T follicular helper cell (primary cell): ENCODE measurements around the gene PUS3.

Experiments
- DNase-seq: peaks from one replicate; pipeline ENCODE4 v3.0.0-alpha.2; 2020; ENCODE audit warnings: low read depth
- total RNA-seq, 2 experiments: gene quantifications; one replicate each; lab custom pipeline; 2026; lab: John Stamatoyannopoulos, UW

Gene PUS3
- 22.4 to 36.4 reads per million in 2 experiments for total RNA-seq

GRCh38 chr11:125902927-125903710 lies at the start of gene PUS3:
PUS3 (minus strand) TSS chr11:125903206; CDS start chr11:125896284, 6,922 bp downstream.
- DNase-seq, result peak; percentile 78

- no peak for DNase-seq
Measured at GRCh38 chr11:125952559-125952958, 49.6 kb upstream of the PUS3 start.

DNA sequence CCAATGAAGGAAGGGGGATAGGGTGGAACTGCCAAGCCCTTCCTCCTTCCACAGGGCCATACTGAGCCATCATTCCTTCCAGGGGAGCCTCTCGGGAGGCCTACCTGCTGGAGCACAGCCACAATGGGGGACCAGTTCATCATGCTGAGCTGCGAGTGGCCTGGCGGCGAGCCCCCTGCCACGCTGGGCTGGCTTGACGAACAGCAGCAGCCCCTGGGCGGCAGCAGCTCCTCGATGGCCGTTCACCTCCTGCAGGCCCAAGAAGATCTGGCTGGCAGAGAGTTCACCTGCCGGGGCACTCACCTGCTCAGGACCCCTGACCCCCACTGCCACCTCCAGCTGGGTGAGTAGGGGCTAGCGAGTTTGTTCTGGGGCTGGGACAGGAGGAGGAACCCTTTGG lies 48.7 kb upstream of the PUS3 start:
- no peak for DNase-seq

DNA sequence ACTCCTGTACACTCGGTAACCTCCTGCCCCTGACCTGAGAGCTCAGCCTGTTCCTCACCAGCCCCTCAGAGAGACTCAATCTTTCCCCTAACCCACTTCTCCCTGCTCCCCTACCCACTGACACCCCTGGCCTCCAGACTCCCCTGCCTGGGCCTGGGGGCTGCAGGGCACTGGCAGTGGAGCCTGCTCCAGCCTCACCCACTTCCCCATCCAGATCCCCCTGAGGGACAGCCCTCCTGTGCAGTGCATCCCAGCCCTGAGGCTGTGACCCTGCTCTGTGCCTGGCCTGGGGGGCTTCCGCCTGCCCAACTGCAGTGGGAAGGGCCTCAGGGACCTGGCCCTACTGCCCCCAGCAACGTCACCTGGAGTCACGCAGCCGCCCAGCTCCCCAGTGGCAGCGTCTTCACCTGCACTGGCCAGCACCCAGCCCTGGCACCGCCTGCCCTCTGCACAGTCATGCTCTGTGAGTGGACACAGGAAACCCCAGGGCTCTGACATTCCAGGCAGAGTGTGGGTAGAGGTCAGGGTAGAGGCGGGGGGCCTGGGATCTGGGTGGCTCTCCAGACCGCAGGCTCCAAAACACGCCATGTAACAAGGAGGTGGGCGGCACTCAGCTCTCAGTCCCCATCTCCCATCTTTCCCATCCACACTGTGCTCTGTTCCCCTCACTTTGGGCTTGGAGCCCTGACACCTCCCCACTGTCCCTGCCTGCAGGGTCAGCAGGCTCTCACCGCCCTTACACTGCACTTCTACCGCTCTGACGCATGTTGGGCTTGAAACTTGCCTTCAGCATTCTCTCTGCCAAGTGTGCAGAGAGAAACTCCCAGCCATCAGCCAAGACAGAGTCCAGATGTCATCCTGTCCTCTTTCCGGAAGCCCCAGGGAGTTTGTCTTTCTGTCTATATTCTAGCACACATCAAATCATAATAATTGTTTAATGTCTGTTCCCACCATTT lies 48.0 kb upstream of the PUS3 start:
- no peak for DNase-seq

- DNase-seq, result no peak
Measured at GRCh38 chr11:125950178-125950490, 47.1 kb upstream of the PUS3 start.

- DNase-seq, result no peak
Measured at GRCh38 chr11:125949271-125950177, 46.5 kb upstream of the PUS3 start.

- DNase-seq, result no peak
Measured at GRCh38 chr11:125948278-125949051, 45.5 kb upstream of the PUS3 start.

GRCh38 chr11:125947419-125948277 lies 44.6 kb upstream of the PUS3 start:
- no peak for DNase-seq

DNA sequence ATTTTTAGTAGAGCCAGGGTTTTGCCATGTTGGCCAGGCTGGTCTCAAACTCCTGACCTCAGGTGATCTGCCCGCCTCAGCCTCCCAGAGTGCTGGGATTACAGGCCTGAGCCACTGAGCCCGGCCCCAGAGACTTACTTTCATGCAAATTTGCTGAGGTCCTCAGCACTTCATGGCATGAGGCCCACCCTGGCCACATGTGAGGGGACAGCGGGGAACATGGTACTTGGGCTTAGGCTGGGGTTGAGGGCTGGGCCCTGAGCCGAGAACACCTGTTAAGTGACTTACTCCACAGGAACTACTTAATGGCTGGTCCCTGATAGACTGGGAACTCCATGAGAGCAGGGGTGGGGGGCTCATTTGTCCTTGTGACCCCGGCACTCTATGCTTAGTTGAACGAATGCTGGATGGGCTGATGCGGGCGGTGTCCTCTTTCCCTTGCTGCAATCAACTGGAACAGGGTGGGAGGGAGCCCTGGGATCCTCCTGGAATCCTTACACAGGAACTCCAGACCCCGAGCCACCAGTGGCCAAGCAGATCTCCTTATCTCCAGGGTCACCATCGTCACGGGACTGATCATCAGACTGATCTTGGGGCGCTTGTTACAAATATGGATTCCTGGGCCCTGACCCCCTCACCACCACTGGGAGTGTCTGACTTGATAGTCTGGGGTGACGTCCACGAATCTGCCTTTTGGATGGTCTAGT lies 43.9 kb upstream of the PUS3 start:
- no peak for DNase-seq

- DNase-seq, result no peak
Measured at GRCh38 chr11:125945797-125946520, 43.0 kb upstream of the PUS3 start, which contains the start of gene VSIG10L2. VSIG10L2 (plus strand) TSS chr11:125946044; CDS start chr11:125946056, 12 bp downstream.

DNA sequence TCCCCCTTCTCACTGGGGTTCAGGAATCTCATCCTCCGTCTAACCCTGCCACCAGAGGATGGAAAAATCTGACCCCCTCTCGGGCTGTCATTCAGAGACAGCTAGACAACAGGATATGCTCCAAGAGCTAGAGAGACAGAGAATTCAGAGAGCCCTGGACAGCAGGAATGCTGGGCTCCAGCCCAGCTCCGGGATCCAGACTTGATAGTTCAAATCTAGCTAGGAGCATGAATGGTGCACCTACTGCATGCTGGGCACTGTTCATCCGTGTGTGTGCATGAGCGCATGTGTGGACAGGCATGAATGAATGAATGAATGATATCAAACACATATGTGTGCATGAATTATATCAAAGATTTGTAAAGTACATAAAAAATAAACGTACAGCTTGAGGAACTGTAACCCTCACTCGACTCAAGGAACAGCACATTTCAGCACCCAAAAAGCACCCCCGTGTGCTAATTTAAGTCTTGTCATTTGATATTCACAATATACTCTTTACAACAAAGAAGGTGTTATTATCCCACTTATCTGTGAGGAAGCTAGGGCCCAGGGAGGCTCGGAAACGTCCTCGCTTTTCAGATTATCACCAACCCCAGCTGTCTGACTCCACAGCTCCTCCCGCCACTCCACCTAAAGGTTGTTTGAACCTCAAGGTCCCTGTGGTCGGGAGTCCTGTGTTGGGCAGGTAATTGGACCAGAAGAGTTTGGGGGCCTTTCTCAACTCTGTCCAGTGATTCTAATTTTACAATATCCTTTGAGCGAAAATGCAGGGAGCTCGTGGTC lies 42.2 kb upstream of the PUS3 start:
- no peak for DNase-seq

- DNase-seq, result no peak
Measured at GRCh38 chr11:125944350-125945010, 41.5 kb upstream of the PUS3 start.

DNA sequence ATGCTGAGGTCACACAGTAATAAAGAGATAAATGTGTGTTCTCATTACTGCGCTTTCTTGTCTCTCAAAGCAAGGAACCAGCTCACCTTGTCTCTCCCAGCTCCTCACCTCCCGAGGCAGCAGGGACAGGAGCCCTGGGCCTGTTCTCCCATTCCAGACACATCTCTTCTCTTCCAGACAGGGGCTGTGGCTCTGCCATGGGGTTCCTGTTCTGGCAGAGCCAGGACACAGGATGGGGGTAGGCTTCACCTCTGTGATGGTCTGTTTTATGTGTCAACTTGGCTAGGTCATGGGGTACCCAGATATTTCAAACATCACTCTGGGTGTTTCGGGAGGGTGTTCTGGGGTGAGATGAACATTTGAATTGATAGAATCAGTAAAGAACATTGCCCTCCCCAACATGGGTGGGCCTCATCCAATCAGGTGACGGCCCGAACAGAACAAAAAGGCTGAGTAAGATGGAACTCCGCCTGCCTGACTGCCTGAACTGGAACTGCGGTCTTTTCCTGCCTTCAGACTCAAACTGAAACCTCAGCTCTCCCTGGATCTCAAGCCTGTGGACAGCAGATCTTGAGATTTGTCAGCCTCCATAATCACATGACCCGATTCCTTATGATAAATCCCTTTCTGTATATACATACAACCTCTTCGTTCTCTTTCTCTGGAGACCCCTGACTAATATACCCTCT lies 40.8 kb upstream of the PUS3 start:
- no peak for DNase-seq

- DNase-seq, result no peak
Measured at GRCh38 chr11:125942771-125943428, 39.9 kb upstream of the PUS3 start.

GRCh38 chr11:125941619-125942611 lies 38.9 kb upstream of the PUS3 start:
- peak; percentile 20 for DNase-seq
